Sigmoid colon (tissue), 7 donors: ENCODE results near the gene AHNAK. TPM values are rescaled to one million over a fixed set of nuclear protein-coding genes. Genes with fewer than 3 reads are reported as not detected.

Experiments used
- DNase-seq: peaks from one replicate; pipeline ENCODE4 v3.0.0-alpha.2; 2019
- H3K27ac ChIP-seq, 4 donors: fragments of 200-600 bp; sonication (generic); one replicate each; pipeline ENCODE4 v1.5.1; 2016 to 2019; ENCODE audit warnings: mild to moderate bottlenecking in 1 of 4
- H3K27me3 ChIP-seq, 3 donors: fragments of 200-600 bp; sonication (generic); one replicate each; pipeline ENCODE4 v1.5.1; 2019; ENCODE audit warnings: mild to moderate bottlenecking in 1 of 3
- H3K36me3 ChIP-seq, 4 donors: fragments of 200-600 bp; sonication (generic); one replicate each; pipeline ENCODE4 v1.5.1; 2016 to 2019
- H3K4me1 ChIP-seq, 4 donors: fragments of 200-600 bp; sonication (generic); one replicate each; pipeline ENCODE4 v1.5.1; 2017 to 2019
- H3K4me3 ChIP-seq, 4 donors: fragments of 200-600 bp; sonication (generic); one replicate each; pipeline ENCODE4 v1.5.1; 2017 to 2019; ENCODE audit warnings: mild to moderate bottlenecking in 2 of 4, moderate library complexity in 1 of 4
- H3K9me3 ChIP-seq, 4 donors: fragments of 200-600 bp in 3 of 4; sonication (generic) in 3 of 4; one replicate each; pipeline versions ENCODE4 v1.5.1 to v1.6.1; 2013 to 2019
- EP300 ChIP-seq, 4 donors: sonication (generic); formaldehyde crosslinking; IDR thresholded peaks; one replicate each; pipeline ENCODE4 v1.6.1; 2017; ENCODE audit warnings: antibody characterized with exemption in 4 of 4
- POLR2A ChIP-seq, 2 donors: fragments of 450-650 bp; IDR thresholded peaks; one replicate each; pipeline ENCODE4 v1.6.1; 2016; ENCODE audit warnings: antibody characterized with exemption in 2 of 2, mild to moderate bottlenecking in 2 of 2, moderate library complexity in 2 of 2
- POLR2AphosphoS5 ChIP-seq, 4 donors: sonication (generic); formaldehyde crosslinking; IDR thresholded peaks; one replicate each; pipeline ENCODE4 v1.6.1; 2017; ENCODE audit warnings: antibody characterized with exemption in 4 of 4
- WGBS, 2 donors: extraction: QIAGEN DNeasy Blood & Tissue Kit; methylation state at CpG; one replicate each; pipeline ENCODE4 v1.1.7; 2013; 5-methylcytosine and 5-hydroxymethylcytosine counted together
- intact Hi-C: fragments of 100-400 bp; cut with DNase I; formaldehyde crosslinking; loops from one replicate; pipeline ENCODE4 v1.15.1; 2023
- polyA plus RNA-seq, 3 donors: library from polyadenylated mRNA; stranded (reverse); fragments of 200-250 nt; gene quantifications; one replicate each; pipeline ENCODE4 v1.2.3, GENCODE V29; 2013
- total RNA-seq, 4 donors: library from RNA; depleted of rRNA; stranded (reverse); fragments of >200 nt; gene quantifications; one replicate each; pipeline ENCODE4 v1.1.0, GENCODE V29; 2016
- TF ChIP-seq, protein P1 (sequence below), 4 experiments: fragments of 450-650 bp in 3 of 4; fragments of 200-600 bp in 1 of 4; IDR thresholded peaks; one replicate each; pipeline ENCODE4 v1.5.1; 2016 to 2019; ENCODE audit warnings: antibody characterized with exemption in 4 of 4, mild to moderate bottlenecking in 3 of 4, moderate library complexity in 2 of 4
- donor health status: healthy with polysubstance abuse.
- donor health status: Bipolar disorder and iron deficiency.
- donor health status: healthy.

The AHNAK gene, protein sequence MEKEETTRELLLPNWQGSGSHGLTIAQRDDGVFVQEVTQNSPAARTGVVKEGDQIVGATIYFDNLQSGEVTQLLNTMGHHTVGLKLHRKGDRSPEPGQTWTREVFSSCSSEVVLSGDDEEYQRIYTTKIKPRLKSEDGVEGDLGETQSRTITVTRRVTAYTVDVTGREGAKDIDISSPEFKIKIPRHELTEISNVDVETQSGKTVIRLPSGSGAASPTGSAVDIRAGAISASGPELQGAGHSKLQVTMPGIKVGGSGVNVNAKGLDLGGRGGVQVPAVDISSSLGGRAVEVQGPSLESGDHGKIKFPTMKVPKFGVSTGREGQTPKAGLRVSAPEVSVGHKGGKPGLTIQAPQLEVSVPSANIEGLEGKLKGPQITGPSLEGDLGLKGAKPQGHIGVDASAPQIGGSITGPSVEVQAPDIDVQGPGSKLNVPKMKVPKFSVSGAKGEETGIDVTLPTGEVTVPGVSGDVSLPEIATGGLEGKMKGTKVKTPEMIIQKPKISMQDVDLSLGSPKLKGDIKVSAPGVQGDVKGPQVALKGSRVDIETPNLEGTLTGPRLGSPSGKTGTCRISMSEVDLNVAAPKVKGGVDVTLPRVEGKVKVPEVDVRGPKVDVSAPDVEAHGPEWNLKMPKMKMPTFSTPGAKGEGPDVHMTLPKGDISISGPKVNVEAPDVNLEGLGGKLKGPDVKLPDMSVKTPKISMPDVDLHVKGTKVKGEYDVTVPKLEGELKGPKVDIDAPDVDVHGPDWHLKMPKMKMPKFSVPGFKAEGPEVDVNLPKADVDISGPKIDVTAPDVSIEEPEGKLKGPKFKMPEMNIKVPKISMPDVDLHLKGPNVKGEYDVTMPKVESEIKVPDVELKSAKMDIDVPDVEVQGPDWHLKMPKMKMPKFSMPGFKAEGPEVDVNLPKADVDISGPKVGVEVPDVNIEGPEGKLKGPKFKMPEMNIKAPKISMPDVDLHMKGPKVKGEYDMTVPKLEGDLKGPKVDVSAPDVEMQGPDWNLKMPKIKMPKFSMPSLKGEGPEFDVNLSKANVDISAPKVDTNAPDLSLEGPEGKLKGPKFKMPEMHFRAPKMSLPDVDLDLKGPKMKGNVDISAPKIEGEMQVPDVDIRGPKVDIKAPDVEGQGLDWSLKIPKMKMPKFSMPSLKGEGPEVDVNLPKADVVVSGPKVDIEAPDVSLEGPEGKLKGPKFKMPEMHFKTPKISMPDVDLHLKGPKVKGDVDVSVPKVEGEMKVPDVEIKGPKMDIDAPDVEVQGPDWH (N-terminal part only)
- 1,000 to 10,000 TPM in 2 of 4 donors, 100 to 1,000 TPM in 2; 751 to 1,294 (median 1,065) TPM for total RNA-seq
- 100 to 1,000 TPM in 1 of 3 donors, 10 to 100 TPM in 2; 82.3 to 141 (median 85.5) TPM for polyA plus RNA-seq

DNA sequence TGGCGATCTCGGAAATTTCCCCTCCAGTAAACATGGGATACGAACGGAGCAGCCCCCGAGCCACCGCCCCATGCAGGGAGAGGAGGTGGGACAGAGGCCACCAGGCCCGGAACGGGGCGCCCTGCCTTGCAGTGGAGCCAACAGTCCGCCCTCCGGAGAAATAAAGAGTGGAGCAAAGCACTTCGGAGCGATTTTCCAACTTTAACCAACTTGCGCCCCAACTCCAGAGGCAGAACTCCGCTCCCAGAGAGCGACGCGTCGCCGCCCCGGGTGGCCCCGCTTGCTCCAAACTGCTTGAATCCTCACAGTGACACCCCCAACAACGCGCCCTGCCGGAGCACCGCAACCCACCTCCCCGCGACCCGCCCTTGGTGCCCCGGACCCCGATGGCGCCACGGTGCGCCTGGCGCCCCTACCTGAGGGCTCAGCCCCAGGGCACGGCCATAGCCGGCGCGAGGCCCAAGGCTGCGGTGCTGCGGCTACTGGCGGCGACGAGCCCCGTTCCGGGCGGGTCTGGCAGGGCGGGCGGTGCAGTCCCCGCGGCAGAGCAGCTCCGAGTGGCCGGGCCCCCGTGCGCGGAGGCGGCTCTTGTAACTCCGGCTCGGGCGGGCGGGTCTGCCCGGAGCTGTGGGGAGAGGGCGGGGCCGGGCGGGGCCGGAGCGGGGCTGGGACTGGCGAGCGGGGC lies at the start of gene AHNAK:
Gene AHNAK (minus strand): TSS at position 563 of the 685 bp plus-strand sequence. CDS start 10,708 bp downstream, outside the sequence.
- Histone ChIP-seq H3K9me3 (no peaks in the 10 kb centered on the region), H3K36me3 (no peaks in the 10 kb centered on the region), H3K4me3 (peak within 1 kb of the TSS; percentile 80 to 100 (median 95)), H3K27ac (peak within 1 kb of the TSS; percentile 96 to 100 (median 98)), H3K27me3 (no peaks in the 10 kb centered on the region), H3K4me1 (peaks cover 0 to 60% (median 45%) of the 10 kb centered on the region in 4 donors)
- 0 to 1% methylated on average over 69 of the region's 69 CpGs for WGBS, 2 donors
- intact Hi-C loops = no loop called here
- peak; percentile 94 for DNase-seq
- TF ChIP-seq POLR2A (IDR thresholded peaks at IDR 0.05) = peak in 1 of 2 donors; percentile 77
- peak; percentile 82 to 98 (median 95) for TF ChIP-seq POLR2AphosphoS5 (IDR thresholded peaks at IDR 0.05)
- TF ChIP-seq, protein P1, sequence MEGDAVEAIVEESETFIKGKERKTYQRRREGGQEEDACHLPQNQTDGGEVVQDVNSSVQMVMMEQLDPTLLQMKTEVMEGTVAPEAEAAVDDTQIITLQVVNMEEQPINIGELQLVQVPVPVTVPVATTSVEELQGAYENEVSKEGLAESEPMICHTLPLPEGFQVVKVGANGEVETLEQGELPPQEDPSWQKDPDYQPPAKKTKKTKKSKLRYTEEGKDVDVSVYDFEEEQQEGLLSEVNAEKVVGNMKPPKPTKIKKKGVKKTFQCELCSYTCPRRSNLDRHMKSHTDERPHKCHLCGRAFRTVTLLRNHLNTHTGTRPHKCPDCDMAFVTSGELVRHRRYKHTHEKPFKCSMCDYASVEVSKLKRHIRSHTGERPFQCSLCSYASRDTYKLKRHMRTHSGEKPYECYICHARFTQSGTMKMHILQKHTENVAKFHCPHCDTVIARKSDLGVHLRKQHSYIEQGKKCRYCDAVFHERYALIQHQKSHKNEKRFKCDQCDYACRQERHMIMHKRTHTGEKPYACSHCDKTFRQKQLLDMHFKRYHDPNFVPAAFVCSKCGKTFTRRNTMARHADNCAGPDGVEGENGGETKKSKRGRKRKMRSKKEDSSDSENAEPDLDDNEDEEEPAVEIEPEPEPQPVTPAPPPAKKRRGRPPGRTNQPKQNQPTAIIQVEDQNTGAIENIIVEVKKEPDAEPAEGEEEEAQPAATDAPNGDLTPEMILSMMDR (IDR thresholded peaks at IDR 0.05) = no peak
- no peak for TF ChIP-seq EP300 (IDR thresholded peaks at IDR 0.05)

DNA sequence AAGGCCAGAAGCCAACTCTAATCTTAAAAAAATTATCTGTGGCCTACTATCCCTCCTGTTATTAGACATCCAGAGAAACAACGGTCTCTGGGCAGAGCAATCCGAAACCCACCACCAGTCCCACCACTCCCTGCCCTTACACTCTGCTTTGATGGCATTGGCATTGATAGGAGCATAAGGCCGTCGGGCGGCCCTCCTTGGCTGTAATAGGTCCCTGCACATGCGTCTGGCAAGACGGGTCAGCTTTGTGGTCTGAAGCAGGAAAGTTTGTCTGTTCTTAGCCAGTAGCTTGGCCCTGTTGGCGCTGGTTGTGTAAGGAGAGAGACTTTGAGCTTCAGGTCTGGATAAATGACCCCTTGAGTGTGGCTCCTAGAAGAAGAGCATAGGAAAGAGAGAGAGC lies 48.5 kb upstream of the AHNAK start:
- DNase-seq = no peak
- Histone ChIP-seq H3K9me3 (no peaks in the 10 kb centered on the region), H3K27ac (no peak overlapping the region), H3K4me3 (no peak overlapping the region), H3K27me3 (no peaks in the 10 kb centered on the region), H3K4me1 (peaks cover 0 to 44% (median 41%) of the 10 kb centered on the region in 4 donors), H3K36me3 (peaks cover 30 to 53% (median 43%) of the 10 kb centered on the region in 4 donors)
- WGBS, 2 donors = 91 to 93% methylated on average over 8 of the region's 8 CpGs
- TF ChIP-seq EP300 (IDR thresholded peaks at IDR 0.05) (no peak), POLR2AphosphoS5 (IDR thresholded peaks at IDR 0.05) (no peak)
- TF ChIP-seq, protein P1 (IDR thresholded peaks at IDR 0.05) = no peak
- intact Hi-C loops = loop anchor here (2.0 kb wide), 1 partner anchor 18 kb away; the partner anchor contains the start of genes EML3 and ROM1

DNA sequence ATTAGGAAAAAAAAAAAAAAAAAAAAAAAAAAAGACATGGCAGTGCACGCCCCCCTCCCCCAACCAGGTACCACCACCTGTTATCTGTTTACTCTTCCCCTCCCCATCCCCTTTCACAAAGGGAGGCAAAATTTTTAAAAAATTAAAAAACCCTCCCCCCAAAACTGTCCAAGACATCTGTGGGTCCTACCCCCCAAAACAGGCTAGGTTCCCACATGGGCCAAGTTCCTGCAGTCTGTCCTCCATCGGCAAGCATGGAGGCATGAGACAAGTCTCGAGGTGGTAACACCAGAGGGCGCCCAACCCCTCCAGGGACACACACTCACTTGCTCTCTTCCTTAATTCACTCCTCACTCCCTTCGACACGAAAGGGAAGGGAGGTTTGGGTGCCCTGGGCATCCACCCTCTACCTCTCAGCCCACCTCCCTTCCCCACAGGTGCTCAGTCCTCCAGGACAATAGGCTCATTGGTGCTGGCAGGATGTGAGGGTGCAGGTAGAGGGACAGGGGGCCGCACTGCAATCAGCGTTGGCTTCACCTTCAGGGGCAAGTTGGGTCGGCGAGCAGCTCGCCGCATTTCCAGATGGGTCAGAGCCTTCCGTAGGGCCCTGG lies 46.9 kb upstream of the AHNAK start:
- H3K4me3 ChIP-seq = no peak overlapping the region
- TF ChIP-seq, protein P1 (IDR thresholded peaks at IDR 0.05) = peak; percentile 34 to 53 (median 40)
- TF ChIP-seq EP300 (IDR thresholded peaks at IDR 0.05) = no peak
- intact Hi-C loops = loop anchor here (2.0 kb wide), 1 partner anchor 19 kb away; the partner anchor contains the start of genes EML3 and ROM1
- H3K4me1 ChIP-seq = peaks cover 0 to 35% (median 31%) of the 10 kb centered on the region in 4 donors
- H3K9me3 ChIP-seq = no peaks in the 10 kb centered on the region
- peak overlapping the region; percentile 91 to 97 (median 97) for H3K27ac ChIP-seq
- no peaks in the 10 kb centered on the region for H3K27me3 ChIP-seq
- H3K36me3 ChIP-seq = peaks cover 30 to 56% (median 46%) of the 10 kb centered on the region in 4 donors
- 57 to 59% methylated on average over 13 of the region's 13 CpGs for WGBS, 2 donors
- DNase-seq = peak; percentile 90
